SU-DHL-6 (cell line): ENCODE results near the gene KRT222.

Experiments
- CTCF ChIP-seq: fragments of 200-600 bp; sonication (generic); IDR thresholded peaks from one replicate; pipeline ENCODE4 v1.5.1; 2017; ENCODE audit warnings: antibody characterized with exemption, mild to moderate bottlenecking, low read length, moderate library complexity; ENCODE audit not compliant: insufficient read depth, poor library complexity, severe bottlenecking
- EZH2phosphoT487 ChIP-seq: fragments of 200-600 bp; sonication (generic), shearing (Covaris generic); conservative IDR thresholded peaks from 2 replicates; pipeline ENCODE4 v1.6.1; 2018; ENCODE audit warnings: mild to moderate bottlenecking, antibody characterized with exemption, low read length, moderate library complexity, mixed read lengths

DNA sequence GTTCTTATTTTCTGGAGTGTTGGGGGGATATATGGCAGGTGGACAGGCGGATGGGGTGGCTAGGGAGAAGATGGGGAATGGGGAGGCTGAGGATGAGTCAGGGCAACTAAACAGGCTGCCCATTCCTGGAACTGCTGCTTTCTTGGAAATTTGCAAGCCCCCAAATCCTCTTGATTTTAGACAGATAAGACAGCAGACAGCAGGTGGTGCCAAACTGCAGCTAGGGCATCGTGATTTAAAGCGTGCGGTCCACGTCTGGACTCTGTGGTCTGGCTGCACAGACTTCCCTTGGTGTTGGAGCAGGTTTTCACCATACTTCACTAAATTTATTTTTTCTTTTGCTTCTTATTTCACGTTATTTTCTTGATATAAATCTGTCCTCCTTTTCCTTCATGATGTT is 49.5 kb upstream of the KRT222 start:
- TF ChIP-seq CTCF (no peak), EZH2phosphoT487 (no peak)
